ENCODE data around the gene C11orf16.
"Not testable (repeated sequence)": the region's sequence is repeated elsewhere in the genome, so short reads cannot be mapped to it uniquely, and the experiment has no call there.

Gene C11orf16

GRCh38 chr11:8934742-8935488 lies 2.2 kb upstream of the C11orf16 start:
- DNase-seq, result no peak

DNA sequence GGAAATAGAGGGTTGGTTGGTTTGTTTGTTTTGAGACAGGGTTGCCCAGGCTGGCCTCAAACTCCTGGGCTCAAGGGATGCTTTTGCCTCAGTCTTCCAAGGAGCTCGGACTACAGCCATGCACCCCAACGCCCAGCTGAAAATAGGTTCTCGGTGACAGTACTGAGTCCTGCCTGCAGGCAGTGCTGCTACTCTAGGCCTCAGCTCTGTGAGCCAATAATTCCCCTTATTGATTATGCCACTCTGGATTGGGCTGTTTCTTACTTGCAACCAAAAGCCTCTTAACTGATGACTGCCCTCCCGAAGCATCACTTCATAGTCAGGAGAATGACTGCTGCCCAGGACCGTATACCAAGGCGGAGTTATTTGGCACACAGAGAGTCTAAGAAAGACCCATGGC lies 1.2 kb upstream of the C11orf16 start:
- no peak for DNase-seq

- no peak for DNase-seq
Observed at GRCh38 chr11:8930456-8931175, 2.1 kb downstream of the C11orf16 start.

GRCh38 chr11:8928981-8929615 lies 3.6 kb downstream of the C11orf16 start:
- DNase-seq, result no peak

DNA sequence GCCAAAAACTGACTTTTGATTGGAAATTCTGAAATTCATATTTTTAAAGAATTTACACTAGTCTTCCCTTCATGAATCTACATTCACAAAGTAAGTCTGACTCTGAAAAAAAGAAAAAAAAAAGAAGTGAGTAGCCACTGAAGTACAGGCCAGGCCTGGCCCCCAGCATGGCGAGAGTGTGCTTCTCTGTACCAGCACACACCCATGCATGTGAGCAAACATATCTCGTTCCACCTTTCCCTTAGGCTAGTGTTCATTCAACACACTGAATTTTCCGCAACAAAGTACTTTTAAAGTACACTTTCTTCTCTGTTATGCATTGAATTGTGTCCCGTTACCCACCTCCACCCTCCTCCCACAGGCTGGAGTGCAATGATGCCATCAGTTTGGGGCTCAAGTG lies 4.5 kb downstream of the C11orf16 start:
- DNase-seq, result no peak

GRCh38 chr11:8927233-8927632 lies 5.5 kb downstream of the C11orf16 start:
- no peak for DNase-seq

GRCh38 chr11:8926236-8926635 lies 6.5 kb downstream of the C11orf16 start:
- DNase-seq, result no peak

DNA sequence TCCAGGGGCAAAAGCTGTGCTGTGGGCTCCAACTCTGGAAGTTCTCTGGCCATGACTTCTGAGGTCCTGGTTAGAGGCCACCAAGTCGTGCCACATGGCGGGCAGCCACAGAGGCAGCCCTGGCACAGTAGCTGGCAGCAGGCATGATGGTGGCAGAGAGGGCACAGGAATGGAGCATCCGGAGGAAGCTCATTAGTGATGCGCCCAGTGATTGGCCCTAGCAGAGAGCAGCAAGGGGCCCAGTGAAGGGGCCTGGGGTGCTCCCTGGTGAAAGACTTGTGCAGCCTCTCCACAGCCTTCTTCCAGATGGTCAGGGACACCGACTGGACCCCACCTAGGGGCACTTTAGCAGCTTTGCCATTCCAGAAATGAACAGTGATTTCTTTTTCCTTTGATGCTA lies 7.0 kb downstream of the C11orf16 start:
- no peak for DNase-seq

DNA sequence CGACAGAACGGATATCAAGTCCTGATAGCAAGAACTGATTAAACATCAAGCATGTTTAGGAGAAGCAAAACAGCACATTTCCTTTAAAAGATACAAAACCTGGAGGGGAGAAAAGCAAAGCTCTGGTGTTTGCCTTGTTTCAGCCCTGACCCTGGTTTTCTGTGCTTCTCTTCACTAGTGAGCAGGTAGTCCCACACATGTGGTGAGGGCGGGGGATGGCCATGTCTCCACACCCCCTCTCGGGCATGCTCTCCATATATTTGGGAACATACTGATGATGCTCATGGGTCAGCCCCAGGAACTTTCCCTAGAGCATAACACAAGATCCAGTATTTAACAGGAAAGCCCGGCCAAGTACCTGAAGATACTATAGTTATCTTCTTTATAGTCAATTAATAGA lies 10.1 kb downstream of the C11orf16 start:
- DNase-seq, result no peak

- DNase-seq, result no peak
Observed at GRCh38 chr11:8917157-8917825, 15.5 kb downstream of the C11orf16 start.

DNA sequence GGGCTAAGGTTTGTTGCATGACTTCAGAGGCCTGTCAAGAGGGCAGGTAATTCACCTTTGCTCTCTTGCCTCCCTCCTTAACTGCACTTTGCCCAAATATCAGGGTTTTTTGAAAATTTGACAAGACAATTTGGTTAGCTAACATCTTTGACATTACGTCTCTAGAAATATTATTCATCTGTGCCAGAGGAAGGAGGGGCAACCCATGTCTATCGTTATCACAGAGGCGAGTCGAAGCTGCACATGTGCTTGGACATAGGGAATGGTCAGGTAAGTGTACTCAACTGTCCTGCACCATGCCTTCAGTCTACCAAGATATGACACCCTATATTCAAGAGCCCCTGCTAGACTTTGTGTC lies 18.1 kb downstream of the C11orf16 start:
- DNase-seq, result no peak

DNA sequence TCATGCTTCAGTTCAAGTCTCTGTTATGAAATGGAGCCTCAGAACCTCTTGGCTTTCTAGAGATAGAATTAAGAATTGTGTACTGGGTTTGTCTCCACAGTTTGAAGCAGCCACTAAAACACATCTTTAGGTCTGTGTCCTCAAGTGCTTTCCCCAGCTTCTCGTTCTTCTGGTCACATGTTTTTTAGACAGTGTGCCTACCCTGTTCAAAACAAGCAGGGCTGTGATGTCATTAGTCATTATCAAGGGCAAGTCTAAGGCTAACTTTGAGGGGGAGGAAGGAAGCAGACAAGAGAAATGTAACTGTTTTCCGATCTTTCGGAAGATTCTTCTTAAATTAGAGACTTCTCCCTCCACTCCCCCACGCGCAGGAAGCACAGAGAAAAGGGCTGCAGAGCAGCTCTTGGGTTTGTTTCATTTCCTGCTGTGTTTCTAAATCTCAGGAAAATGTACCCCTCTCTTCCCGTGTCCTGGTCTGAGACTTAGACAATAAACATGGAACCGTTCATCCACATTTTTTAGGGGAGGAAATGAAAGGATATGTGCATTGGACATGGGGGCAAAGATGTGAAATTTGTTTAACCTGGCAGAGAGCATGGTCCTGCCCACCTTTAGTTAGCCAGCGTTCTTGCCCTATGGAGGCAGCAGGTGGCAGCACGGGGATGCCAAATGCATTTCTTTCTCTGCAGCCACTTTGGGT lies 18.6 kb downstream of the C11orf16 start:
- peak; percentile 65 to 83 for DNase-seq

- DNase-seq, result peak; percentile 91 to 92
Observed at GRCh38 chr11:8911029-8911823, 21.5 kb downstream of the C11orf16 start, which contains the start of gene AKIP1. TSS of gene AKIP1 (plus strand) at chr11:8911189. CDS start at chr11:8911450, 261 bp downstream.

DNA sequence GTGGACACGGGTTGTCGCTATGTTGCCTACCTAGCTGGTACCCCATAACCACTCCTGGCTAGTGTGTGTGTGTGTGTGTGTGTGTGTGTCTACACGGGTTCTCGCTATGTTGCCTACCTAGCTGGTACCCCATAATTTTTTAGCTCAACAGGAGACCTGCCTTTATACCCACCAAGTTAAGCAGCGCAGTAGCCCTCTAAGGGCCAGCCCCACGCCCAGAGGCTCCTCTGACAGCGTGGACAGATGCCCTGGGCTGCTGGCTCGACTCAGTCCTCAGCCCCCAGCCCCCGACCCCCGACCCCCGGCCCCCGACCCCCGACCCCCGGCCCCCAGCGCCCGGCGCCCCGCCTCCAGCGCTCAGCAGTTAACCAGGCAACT lies 22.1 kb downstream of the C11orf16 start:
- DNase-seq, result no peak

GRCh38 chr11:8908099-8908498 lies 24.6 kb downstream of the C11orf16 start:
- DNase-seq, result no peak

DNA sequence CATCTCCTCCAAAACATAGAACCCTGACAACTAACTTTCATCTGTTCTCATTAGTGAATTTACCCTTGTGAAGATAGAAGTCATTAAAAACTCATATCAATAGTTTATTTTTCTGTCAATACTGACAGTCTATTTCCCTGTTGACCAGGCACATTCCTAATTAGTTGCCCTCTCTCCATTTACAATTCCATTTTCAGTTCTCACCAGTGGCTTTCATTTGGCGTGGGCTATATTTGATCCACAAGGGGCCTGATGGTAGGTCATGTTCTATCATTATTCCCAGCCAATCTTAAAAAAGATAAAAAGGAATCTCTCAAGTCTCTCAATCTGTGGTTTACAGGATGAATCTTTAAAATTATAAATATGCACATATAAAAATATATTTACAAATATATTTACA lies 25.6 kb downstream of the C11orf16 start:
- no peak for DNase-seq

- DNase-seq, result no peak
Observed at GRCh38 chr11:8905528-8906165, 27.1 kb downstream of the C11orf16 start.

- no peak for DNase-seq
Observed at GRCh38 chr11:8899119-8899753, 33.5 kb downstream of the C11orf16 start.

DNA sequence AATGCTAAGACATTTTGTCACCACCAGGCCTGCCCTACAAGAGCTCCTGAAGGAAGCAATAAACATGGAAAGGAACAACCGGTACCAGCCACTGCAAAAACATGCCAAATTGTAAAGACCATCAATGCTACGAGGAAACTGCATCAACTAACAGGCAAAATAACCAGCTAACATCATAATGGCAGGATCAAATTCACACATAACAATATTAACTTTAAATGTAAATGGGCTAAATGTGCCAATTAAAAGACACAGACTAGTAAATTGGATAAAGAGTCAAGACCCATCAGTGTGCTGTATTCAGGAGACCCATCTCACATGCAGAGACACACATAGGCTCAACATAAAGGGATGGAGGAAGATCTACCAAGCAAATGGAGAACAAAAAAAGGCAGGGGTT lies 41.6 kb downstream of the C11orf16 start:
- DNase-seq, result not testable (repeated sequence)

DNA sequence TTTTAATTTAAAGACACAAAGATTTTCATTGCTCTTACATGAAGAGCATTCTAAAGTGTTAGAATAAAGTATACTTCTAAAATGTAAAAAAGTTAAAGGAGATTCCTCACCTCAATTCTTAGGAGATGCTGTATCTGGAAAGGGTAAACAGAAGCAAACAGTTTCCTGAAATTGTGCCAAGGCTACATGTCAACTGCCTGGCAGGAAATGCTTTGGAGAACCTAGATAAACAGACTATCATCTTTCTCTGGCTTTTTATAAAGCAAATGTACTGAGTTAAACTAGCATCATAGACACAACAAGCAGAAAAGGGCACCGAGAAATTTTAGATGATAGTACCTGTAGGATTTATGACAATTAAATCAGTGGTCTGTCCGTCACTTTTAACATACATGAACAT lies 46.4 kb downstream of the C11orf16 start:
- no peak for DNase-seq

- DNase-seq, result peak; percentile 50 to 74
Observed at GRCh38 chr11:8881585-8881984, 51.2 kb downstream of the C11orf16 start.

Data from inflammatory macrophage treated with lipopolysaccharide for 1 hour (primary cell).